Measurements from ENCODE around the gene ZNF292. TPM values are rescaled to one million over a fixed set of nuclear protein-coding genes. Genes with fewer than 3 reads are reported as not detected.

The ZNF292 gene
- total and polyA plus RNA-seq, 2 donors (not counting 1 experiment from before 2014, with no cell fraction given): 10.1 to 84.1 TPM

DNA sequence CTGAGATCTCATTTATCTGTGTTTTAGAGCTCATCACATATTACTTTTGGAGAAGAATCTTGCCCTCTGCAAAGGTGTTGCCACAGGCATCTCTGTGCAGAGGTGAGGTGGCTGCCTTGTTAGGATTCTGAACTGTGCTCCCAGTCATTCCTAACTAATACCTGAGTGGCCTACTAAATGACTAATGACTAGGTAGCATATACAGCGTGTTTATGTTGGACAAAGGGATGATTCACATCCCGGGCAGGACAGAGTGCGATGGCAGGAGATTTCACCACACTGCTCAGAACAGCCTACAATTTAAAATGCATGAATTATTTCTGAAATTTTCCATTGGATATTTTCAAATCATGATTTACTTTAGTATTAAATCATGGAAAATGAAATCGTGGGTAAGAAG, 37.3 kb upstream of the ZNF292 start:
- no peak for DNase-seq
- ChIA-PET CTCF (interaction anchor here (1.5 kb wide), 1 partner anchor 39 kb away, joined by 3 read pairs; no protein-coding TSS in a partner anchor), POLR2A (no interaction called here)
- Mint-ChIP-seq H3K27ac (no peak overlapping the region), H3K9me3 (ENCODE audit: insufficient read depth) (no peaks in the 10 kb centered on the region), H3K4me1 (peaks cover 23% of the 10 kb centered on the region), H3K27me3 (peaks cover 9% of the 10 kb centered on the region), H3K4me3 (no peak overlapping the region)
- H3K9me3 ChIP-seq (ENCODE audit: control extremely low read depth in 1 of 3, control insufficient read depth in 2 of 3, insufficient read depth in 1 of 3, low read length in 2 of 3): peaks cover 0 to 5% (median 0%) of the 10 kb centered on the region in 3 donors
- intact Hi-C loops (cut with micrococcal nuclease): no loop called here
- H3K79me2 ChIP-seq (ENCODE audit: control insufficient read depth, insufficient read depth, low read length): no peaks in the 10 kb centered on the region
- no peak overlapping the region for H3K4me3 ChIP-seq (ENCODE audit: control extremely low read depth in 1 of 5, extremely low read depth in 1 of 5, insufficient read depth in 1 of 5, low read depth in 2 of 5, low read length in 4 of 5)
- H4K20me1 ChIP-seq (ENCODE audit: control insufficient read depth, insufficient read depth, low read length, poor library complexity, severe bottlenecking): no peaks in the 10 kb centered on the region
- ATAC-seq (ENCODE audit: low read depth): no peak
- no peaks in the 10 kb centered on the region for H3K4me1 ChIP-seq (ENCODE audit: control insufficient read depth in 2 of 2, insufficient read depth in 2 of 2, low read length in 2 of 2)
- WGBS (ENCODE audit: insufficient coverage): no CpG with 5 or more reads among the region's 4 CpGs
- TF ChIP-seq, protein P1, sequence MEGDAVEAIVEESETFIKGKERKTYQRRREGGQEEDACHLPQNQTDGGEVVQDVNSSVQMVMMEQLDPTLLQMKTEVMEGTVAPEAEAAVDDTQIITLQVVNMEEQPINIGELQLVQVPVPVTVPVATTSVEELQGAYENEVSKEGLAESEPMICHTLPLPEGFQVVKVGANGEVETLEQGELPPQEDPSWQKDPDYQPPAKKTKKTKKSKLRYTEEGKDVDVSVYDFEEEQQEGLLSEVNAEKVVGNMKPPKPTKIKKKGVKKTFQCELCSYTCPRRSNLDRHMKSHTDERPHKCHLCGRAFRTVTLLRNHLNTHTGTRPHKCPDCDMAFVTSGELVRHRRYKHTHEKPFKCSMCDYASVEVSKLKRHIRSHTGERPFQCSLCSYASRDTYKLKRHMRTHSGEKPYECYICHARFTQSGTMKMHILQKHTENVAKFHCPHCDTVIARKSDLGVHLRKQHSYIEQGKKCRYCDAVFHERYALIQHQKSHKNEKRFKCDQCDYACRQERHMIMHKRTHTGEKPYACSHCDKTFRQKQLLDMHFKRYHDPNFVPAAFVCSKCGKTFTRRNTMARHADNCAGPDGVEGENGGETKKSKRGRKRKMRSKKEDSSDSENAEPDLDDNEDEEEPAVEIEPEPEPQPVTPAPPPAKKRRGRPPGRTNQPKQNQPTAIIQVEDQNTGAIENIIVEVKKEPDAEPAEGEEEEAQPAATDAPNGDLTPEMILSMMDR (IDR thresholded peaks at IDR 0.05): no peak
- TF ChIP-seq EZH2 (IDR thresholded peaks at IDR 0.05; ENCODE audit: borderline replicate concordance, insufficient read depth, low read depth, low read length, poor library complexity, severe bottlenecking): no peak
- H2AFZ ChIP-seq (ENCODE audit: insufficient read depth, low read depth, low read length, poor library complexity, severe bottlenecking): no peak overlapping the region
- no peak overlapping the region for H3K27ac ChIP-seq (ENCODE audit: low read length in 2 of 2)
- H3K4me2 ChIP-seq (replicated peaks; ENCODE audit: low read depth, low read length, poor library complexity, severe bottlenecking): no peak overlapping the region
- H3K36me3 ChIP-seq (replicated peaks in 1 of 2; ENCODE audit: control extremely low read depth in 1 of 2, control insufficient read depth in 1 of 2, extremely low read depth in 1 of 2, insufficient read depth in 2 of 2, low read length in 1 of 2): no peaks in the 10 kb centered on the region
- no peak overlapping the region for H3K9ac ChIP-seq (ENCODE audit: low read length)
- H3K27me3 ChIP-seq (replicated peaks in 1 of 4; ENCODE audit: control extremely low read depth in 1 of 4, control insufficient read depth in 3 of 4, insufficient read depth in 4 of 4, low read length in 3 of 4): peaks cover 0 to 3% (median 0%) of the 10 kb centered on the region in 4 experiments

DNA sequence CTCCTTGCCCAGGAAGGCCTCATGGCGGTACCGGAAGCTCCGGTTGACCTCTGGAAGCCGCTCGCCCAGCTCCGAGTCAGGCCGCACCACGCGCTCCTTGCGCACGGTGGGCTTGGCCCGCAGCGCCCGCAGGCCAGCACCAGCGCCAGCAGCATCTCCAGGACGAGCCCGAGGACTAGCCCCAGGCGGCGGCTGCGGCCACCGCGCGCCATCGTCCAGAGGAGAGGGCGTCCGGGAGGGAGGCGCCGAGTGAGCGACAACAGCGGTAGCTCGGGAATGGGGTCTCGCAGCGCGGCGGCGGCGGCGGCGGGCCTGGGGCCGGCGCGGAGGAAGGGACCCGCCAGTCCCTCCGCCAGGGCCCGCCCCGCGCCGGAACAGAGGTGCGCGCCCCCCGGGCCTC, 32.9 kb upstream of the ZNF292 start:
- no peak overlapping the region for H3K9ac ChIP-seq (ENCODE audit: low read length)
- H4K20me1 ChIP-seq (ENCODE audit: control insufficient read depth, insufficient read depth, low read length, poor library complexity, severe bottlenecking): no peaks in the 10 kb centered on the region
- Mint-ChIP-seq H3K27me3 (peaks cover 9% of the 10 kb centered on the region), H3K4me1 (peaks cover 2% of the 10 kb centered on the region), H3K9me3 (ENCODE audit: insufficient read depth) (no peaks in the 10 kb centered on the region), H3K27ac (no peak overlapping the region), H3K4me3 (no peak overlapping the region)
- H3K4me2 ChIP-seq (replicated peaks; ENCODE audit: low read depth, low read length, poor library complexity, severe bottlenecking): no peak overlapping the region
- no peaks in the 10 kb centered on the region for H3K79me2 ChIP-seq (ENCODE audit: control insufficient read depth, insufficient read depth, low read length)
- ATAC-seq (ENCODE audit: low read depth) (no peak), DNase-seq (no peak)
- no peak overlapping the region for H2AFZ ChIP-seq (ENCODE audit: insufficient read depth, low read depth, low read length, poor library complexity, severe bottlenecking)
- TF ChIP-seq EZH2 (IDR thresholded peaks at IDR 0.05; ENCODE audit: borderline replicate concordance, insufficient read depth, low read depth, low read length, poor library complexity, severe bottlenecking): no peak
- TF ChIP-seq, protein P1 (IDR thresholded peaks at IDR 0.05): no peak
- H3K4me1 ChIP-seq (ENCODE audit: control insufficient read depth in 2 of 2, insufficient read depth in 2 of 2, low read length in 2 of 2): peaks cover 0 to 5% of the 10 kb centered on the region in 2 donors
- intact Hi-C loops (cut with micrococcal nuclease): no loop called here
- ChIA-PET CTCF (interaction anchor here (1.5 kb wide), 1 partner anchor 9 kb away, joined by 3 read pairs; no protein-coding TSS in a partner anchor), POLR2A (no interaction called here)
- H3K27me3 ChIP-seq (replicated peaks in 1 of 4; ENCODE audit: control extremely low read depth in 1 of 4, control insufficient read depth in 3 of 4, insufficient read depth in 4 of 4, low read length in 3 of 4): peaks cover 0 to 3% (median 0%) of the 10 kb centered on the region in 4 experiments
- H3K36me3 ChIP-seq (replicated peaks in 1 of 2; ENCODE audit: control extremely low read depth in 1 of 2, control insufficient read depth in 1 of 2, extremely low read depth in 1 of 2, insufficient read depth in 2 of 2, low read length in 1 of 2): no peaks in the 10 kb centered on the region
- H3K27ac ChIP-seq (ENCODE audit: low read length in 2 of 2): no peak overlapping the region
- WGBS (ENCODE audit: insufficient coverage): 83% methylated on average over 32 of the region's 51 CpGs
- peaks cover 0 to 5% (median 0%) of the 10 kb centered on the region in 3 donors for H3K9me3 ChIP-seq (ENCODE audit: control extremely low read depth in 1 of 3, control insufficient read depth in 2 of 3, insufficient read depth in 1 of 3, low read length in 2 of 3)
- H3K4me3 ChIP-seq (ENCODE audit: control extremely low read depth in 1 of 5, extremely low read depth in 1 of 5, insufficient read depth in 1 of 5, low read depth in 2 of 5, low read length in 4 of 5): no peak overlapping the region

Measured in B cell (primary cell).